Mononuclear cell (primary cell): ENCODE data around the gene TGM5. TPM values are rescaled to one million over a fixed set of nuclear protein-coding genes. Genes with fewer than 3 reads are reported as not detected.
"Not testable (repeated sequence)": the region's sequence is repeated elsewhere in the genome, so short reads cannot be mapped to it uniquely, and the experiment has no call there.

Source experiments
- H3K27me3 ChIP-seq: 2 replicates; pipeline ENCODE4 v1.6.0; 2011; ENCODE audit warnings: low read length, control low read depth; ENCODE audit not compliant: insufficient read depth
- H3K4me1 ChIP-seq: 2 replicates; pipeline ENCODE4 v1.5.1; 2011; ENCODE audit warnings: mild to moderate bottlenecking, low read length, control low read depth; ENCODE audit not compliant: insufficient read depth
- H3K4me3 ChIP-seq: 2 replicates; pipeline ENCODE4 v1.5.1; 2011; ENCODE audit warnings: mild to moderate bottlenecking, low read length, moderate library complexity
- H3K9me3 ChIP-seq: 2 replicates; pipeline ENCODE4 v1.5.1; 2011; ENCODE audit warnings: low read depth, mild to moderate bottlenecking, control low read depth, low read length
- total RNA-seq: library from RNA; depleted of rRNA; stranded (reverse); fragments of >200 nt; gene quantifications from one replicate; pipeline ENCODE4 v1.2.3, GENCODE V29; 2012

The TGM5 gene
- total RNA-seq, 1 donor: not detected

DNA sequence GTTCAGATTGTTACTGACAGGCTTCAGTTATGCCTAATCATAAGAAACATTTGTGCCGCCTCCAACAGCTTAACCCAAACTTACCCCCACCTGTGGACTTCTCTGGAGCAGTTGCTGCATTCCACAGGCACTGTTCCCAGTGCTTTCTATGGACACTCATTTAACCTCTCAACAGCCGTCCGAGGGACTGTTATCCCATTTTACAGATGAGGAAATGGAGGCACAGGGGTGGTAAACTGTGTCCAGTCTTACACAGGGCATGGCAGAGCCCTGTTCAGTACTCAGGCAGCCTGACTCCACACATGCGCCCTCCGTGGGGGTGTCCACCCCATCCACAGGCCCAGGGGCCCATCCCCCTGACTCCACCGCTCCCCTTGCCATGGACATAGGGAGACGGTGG, 14.3 kb upstream of the TGM5 start:
- H3K4me3 ChIP-seq: no peak overlapping the region
- peaks cover 9% of the 10 kb centered on the region for H3K4me1 ChIP-seq
- no peaks in the 10 kb centered on the region for H3K27me3 ChIP-seq
- no peaks in the 10 kb centered on the region for H3K9me3 ChIP-seq

DNA sequence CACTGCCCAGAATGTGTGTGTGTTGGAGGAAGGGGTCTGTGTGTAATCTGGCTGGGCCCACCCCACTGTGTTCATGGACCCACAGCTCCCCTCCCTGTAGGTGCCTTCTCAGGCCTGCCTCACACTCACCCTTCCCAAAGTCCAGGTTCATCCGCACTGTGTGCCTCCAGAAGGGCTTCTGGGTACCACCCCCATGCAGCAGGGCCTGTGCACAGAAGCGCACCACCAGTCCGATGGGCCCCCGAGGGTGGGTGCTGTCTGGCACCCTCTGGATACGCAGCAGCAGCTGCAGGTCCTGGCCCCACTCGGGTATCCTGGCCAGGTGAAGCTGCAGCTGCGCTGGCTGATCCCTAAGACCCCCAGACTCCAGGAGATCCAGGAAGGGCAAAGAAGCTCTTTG, 12.8 kb upstream of the TGM5 start:
- H3K4me3 ChIP-seq: no peak overlapping the region

DNA sequence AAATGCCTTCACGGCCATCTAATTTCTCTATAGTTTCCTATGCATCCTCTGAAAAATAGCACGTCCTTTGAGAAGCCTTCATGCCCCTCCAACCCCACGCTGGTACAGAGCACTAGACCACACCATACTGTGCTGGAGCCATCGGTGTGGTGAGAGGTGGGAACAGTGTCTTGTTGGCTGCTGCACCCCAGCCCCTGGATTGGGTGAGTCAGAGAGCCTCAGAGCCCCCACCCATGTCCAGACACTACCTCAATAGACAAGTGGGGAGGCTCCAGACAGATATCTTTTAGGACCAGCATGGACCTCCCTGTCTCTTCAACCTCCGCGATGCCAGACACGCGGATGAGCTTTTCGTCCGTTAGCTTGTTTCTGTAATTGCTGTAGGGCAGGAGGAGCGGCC, 12.1 kb upstream of the TGM5 start:
- Histone ChIP-seq H3K4me3 (no peak overlapping the region), H3K27me3 (no peaks in the 10 kb centered on the region), H3K4me1 (peaks cover 1% of the 10 kb centered on the region), H3K9me3 (no peaks in the 10 kb centered on the region)

More for the DNA sequence above, 12.8 kb upstream of the TGM5 start:
- H3K9me3 ChIP-seq: no peaks in the 10 kb centered on the region
- no peaks in the 10 kb centered on the region for H3K27me3 ChIP-seq
- peaks cover 8% of the 10 kb centered on the region for H3K4me1 ChIP-seq

DNA sequence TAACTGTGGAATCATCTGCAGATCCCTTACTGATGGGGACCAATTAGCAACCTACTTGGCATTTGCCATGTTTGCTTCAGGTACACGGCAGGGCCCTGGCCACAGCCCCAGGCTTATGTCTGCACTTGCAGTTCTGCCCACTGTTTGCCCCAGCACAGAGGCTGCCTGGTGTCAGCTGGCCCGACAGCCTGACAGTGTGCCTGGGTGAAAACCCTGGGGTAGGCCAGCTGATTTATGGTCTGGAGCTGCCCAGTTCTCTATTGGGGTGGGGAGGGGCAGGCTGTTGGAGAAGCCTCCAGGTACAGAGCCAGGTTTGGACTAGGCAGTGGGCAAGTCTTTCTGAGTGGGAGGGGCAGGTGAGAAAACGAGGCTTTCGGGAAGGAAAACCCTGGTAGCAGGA, 11.2 kb upstream of the TGM5 start:
- H3K27me3 ChIP-seq: no peaks in the 10 kb centered on the region
- H3K4me1 ChIP-seq: no peaks in the 10 kb centered on the region
- no peak overlapping the region for H3K4me3 ChIP-seq
- H3K9me3 ChIP-seq: no peaks in the 10 kb centered on the region

DNA sequence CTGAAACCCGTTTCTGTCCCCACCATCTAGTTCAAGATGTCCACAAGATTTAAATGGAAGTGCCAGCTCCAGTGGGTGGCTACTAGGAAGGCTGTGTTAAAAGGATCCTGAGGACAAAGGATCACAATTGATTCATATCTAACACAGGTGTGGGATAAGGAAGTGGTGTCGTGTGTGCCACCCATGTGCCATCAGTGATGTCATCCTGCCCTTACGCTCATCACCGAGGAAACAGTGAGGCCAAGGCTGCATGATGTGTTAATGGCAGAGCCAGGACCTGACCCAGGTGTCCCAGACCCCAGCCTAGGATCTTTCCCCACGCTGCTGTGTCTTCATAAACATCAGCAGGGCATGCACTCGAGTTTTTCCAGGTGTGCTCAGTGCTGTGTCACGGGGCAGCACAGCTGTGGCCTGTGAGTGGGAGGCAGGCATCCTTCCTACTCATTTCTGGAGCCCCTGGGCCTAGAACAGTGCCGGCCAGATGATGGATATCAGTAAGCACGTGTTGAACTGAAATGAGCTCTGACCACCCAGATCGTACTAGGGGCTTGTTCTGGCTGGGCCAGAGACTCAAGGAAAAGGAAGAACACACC, 10.6 kb upstream of the TGM5 start:
- no peaks in the 10 kb centered on the region for H3K27me3 ChIP-seq

DNA sequence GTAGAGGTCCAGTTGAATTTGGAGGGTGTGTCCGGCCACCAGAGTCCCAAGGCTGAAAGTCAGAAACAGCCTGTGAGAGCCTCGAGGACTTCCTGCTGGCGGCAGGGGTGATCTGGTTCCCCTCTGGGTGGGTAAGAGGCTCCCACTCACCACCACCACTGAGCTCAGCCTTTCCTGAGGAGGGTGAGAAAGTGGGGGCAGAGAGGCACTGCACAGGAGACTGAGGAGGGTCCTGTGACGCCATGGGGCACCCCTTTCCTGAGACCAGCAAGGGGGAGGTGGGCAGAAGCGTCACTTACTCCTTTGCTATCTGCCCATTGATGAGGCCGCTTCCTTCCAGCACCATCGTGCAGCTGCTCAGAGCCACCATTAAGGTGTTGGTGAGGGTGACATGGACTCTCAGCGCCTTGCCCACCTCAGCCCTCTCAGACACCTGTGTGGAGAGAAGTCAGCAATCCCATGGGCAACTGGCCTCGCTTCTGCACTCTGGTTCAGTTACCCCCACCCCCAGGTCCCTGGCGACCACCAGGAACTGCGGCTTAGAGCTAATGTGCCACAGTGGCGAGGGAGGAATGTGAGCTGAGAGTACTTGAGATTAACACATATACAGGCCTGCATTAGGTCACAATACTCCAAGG, 10.0 kb upstream of the TGM5 start:
- Histone ChIP-seq H3K4me3 (no peak overlapping the region), H3K27me3 (no peaks in the 10 kb centered on the region), H3K9me3 (no peaks in the 10 kb centered on the region), H3K4me1 (no peaks in the 10 kb centered on the region)

More for the DNA sequence above, 10.6 kb upstream of the TGM5 start:
- H3K4me3 ChIP-seq: no peak overlapping the region
- H3K9me3 ChIP-seq: no peaks in the 10 kb centered on the region
- H3K4me1 ChIP-seq: no peaks in the 10 kb centered on the region

DNA sequence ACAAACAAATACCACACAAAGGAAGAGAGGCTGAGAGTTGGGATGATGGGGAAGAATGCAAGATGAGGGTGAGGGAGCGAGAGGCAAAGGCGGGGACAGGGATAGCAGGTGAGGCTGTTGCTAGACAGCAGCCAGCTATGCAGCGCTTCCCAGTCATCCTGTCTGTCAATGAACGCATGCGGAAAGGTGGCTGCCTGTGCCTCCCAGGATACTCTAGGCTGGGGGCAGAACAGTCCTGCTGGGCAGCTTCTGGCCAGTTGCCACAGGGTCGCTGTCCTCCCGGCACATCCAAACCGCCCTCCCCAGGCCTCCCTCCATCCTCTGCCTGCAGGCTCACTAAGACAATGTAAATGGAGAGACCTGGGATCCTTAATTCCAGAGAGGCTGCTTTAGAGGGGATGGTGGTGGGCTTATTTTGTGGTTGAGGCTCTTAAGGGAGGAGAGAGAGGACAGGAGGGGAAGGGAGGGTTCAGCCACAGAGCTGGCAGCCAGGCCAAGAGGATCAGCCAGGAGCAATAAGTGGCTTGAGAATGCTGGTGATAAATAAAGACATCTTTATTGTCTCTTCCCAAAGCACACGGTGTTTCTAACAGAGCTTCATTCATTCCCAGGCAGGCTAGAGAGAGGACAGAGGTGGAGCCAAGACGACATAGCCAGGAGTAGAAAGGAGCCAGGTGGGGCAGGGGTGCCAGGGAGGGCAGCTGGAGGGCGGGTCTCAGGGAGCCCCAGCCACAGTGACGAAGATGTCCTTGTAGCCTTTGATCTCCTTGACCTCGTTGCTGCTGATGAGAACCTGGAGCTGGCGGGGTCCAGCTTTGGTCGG, 9.2 kb upstream of the TGM5 start:
- H3K4me1 ChIP-seq: peaks cover 5% of the 10 kb centered on the region
- no peak overlapping the region for H3K4me3 ChIP-seq
- no peaks in the 10 kb centered on the region for H3K27me3 ChIP-seq
- H3K9me3 ChIP-seq: no peaks in the 10 kb centered on the region

DNA sequence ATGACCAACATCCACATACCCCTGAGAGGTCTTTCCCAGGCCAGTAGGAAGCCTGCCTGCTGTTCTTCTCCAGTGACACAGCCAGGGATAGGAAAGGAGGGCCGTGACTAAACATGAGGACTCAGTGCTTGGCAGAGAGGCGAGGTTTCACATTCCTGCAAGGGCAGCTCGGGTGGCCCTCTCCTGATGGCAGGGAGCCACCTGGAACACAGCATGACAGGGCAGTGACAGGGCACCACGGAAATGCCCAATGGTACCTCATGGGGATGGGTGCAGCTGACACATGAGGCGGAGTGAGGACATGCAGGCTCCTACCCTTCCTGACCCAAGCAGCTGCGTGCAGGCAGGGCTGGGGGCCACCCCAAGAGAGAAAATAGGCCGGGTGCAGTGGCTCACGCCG, 7.4 kb upstream of the TGM5 start:
- Histone ChIP-seq H3K27me3 (no peaks in the 10 kb centered on the region), H3K4me3 (no peak overlapping the region), H3K4me1 (peaks cover 18% of the 10 kb centered on the region), H3K9me3 (no peaks in the 10 kb centered on the region)

DNA sequence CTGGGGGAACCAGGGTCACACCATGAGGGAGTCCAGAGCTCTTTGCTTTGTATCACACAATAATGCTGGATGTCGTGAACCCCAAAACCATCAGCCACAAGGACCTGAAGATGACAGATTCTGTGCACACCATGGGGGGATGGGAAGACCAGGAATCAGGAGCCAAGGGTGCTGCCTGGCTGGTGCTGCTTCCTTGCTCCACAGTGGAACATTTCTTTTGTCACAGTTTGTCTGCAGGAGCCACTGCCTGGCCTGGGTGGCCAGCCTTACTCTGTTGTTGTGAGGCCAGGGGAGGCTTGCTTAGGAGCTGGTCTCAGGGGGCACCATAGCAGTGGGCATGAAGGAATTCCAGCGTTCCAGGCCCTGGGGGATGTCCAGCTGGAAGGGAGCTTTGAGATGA, 6.5 kb upstream of the TGM5 start:
- Histone ChIP-seq H3K27me3 (no peaks in the 10 kb centered on the region), H3K9me3 (no peaks in the 10 kb centered on the region), H3K4me3 (no peak overlapping the region), H3K4me1 (peaks cover 20% of the 10 kb centered on the region)

DNA sequence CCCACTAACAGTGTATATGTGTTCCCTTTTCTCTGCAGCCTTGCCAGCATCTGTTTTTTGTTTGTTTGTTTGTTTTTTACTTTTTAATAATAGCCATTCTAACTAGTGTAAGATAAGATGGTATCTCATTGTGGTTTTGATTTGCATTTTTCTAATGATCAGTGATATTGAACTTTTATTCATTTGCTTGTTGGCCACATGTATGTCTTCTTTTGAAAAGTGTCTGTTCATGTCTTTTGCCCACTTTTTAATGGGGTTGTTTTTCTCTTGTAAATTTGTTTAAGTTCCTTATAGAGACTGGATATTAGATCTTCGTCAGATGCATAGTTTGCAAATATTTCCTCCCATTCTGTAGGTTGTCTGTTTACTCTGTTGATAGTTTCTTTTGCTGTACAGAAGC, 5.2 kb upstream of the TGM5 start:
- H3K4me1 ChIP-seq: peaks cover 20% of the 10 kb centered on the region
- not testable (repeated sequence) for H3K27me3 ChIP-seq, H3K4me3 ChIP-seq, H3K9me3 ChIP-seq

DNA sequence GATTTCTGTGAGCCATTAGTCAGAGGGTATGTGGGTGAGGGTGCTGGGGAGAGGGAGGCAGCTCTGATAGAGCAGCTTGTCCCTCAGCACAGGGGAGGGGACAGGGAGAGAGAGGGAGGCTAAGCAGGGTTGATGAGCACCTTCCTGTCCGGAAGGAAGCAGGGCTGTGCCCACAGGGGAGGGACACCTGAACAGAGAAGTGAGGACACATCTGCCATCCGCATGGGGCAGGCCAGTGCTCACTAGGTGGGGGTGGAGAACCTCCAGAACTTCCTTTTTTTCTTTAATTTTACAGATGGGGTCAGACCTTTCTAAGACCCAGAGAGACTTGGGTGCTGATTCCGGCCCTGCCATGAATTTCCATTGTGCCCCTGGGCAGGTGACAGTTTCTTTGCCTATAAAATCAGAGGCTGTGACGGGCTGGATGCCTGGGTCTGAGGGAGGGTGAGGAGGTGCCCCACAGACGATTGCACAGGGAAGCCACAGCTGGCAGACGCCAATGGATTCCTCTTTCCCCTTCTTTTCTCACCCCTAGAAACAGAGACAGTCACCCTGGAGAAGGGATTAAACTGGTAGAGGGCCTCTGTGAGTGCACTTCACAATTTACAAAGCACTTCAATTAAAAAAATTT, 4.1 kb upstream of the TGM5 start:
- Histone ChIP-seq H3K27me3 (no peaks in the 10 kb centered on the region), H3K4me1 (peaks cover 20% of the 10 kb centered on the region), H3K4me3 (no peak overlapping the region), H3K9me3 (no peaks in the 10 kb centered on the region)

DNA sequence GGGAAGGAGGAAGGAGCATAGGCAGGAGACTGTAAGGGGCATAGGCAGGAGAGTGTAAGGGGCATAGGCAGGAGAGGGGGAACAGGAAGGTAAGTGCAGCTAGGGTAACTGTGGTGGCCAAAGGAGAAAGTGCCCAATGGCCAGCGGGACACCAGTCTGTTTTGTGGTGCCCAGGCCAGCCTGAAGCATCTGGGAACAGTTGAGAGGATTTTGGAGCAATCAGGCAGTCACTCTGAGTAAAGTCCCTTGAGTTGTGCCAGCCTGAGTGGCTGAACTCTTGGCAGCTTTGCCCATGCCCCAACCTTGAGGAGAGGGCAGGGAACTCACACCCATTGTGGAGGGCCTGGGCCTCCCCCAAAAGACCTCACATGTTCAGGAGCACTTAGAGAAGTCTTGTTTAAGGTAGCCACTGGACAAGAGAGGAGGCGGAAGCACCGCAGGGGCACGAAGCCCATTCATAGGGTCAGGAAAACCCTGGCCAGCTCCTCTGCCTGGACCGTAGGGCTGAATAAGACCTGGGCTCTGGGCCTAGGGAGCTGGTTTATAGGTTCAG, 3.5 kb upstream of the TGM5 start:
- H3K4me3 ChIP-seq: no peak overlapping the region

DNA sequence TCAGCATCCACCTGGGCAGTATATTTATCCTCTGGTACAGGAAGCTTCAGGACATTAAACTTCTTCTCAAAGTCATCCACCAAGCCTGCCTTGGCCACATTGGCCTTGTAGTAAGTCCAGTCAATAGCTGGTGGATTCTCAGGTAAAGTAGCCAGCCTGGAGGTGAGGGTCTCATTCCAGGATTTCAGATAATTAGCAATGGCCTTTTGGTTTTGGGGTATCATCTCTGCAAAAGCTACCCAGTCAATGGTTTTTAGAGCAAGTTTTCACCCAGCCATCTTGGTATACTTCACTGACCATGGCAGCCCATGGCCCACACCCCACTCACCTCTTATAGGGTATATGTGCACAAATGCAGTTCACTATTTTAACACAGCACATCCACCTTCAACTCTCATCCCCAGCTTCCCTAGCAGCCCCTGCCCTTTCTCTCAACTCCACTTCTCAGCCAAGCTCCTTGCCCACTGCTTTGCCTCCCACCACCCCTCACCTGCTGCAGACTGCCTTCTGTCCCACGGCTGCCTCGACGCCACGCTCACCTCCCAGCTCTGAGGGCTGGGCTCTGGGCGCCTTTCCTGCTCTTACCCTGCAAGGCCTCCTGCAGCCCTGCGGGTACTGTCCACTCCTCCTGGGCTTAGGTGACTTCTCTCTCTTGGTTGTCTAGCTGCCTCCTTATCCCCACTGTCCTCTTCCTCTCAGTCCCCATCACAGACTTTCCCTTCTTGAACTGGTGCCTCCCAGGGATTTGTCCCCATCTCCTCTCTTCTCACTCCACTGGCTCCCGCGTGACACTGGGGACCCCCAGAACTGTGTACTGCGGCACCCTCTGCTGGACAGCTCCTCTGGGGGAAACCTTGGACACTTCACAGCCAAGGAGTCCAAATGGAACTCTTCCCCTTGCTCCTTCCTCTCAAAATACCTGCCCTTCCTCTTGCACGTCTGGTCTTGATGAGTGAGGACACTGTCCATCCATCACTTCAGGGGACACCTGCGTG, 1.7 kb upstream of the TGM5 start:
- Histone ChIP-seq H3K4me3 (no peak overlapping the region), H3K27me3 (peaks cover 4% of the 10 kb centered on the region)

More for the DNA sequence above, 3.5 kb upstream of the TGM5 start:
- Histone ChIP-seq H3K4me1 (peaks cover 20% of the 10 kb centered on the region), H3K9me3 (no peaks in the 10 kb centered on the region), H3K27me3 (peaks cover 2% of the 10 kb centered on the region)

DNA sequence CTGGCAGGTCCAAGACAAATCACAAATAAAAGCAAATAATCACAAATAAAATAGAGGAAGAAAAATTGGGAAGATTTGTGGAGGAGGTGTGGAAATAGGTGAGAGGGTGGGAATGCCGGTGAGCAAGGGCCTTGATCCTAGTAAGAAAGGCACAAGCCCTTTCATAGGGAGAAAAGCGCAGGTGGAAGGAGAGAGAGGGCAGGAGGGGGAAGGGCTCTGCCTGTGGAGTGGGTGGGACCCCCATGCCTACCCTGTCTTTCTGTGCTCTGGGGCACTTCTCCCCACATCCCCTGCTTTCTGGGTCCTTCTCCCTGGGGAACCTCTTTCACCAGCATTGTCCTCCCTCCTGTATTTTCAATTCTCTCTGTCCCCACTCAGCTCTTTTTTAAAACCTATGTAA, 711 bp upstream of the TGM5 start:
- Histone ChIP-seq H3K4me1 (peaks cover 20% of the 10 kb centered on the region), H3K4me3 (no peak overlapping the region), H3K9me3 (no peaks in the 10 kb centered on the region), H3K27me3 (peaks cover 4% of the 10 kb centered on the region)

More for the DNA sequence above, 1.7 kb upstream of the TGM5 start:
- peaks cover 20% of the 10 kb centered on the region for H3K4me1 ChIP-seq
- H3K9me3 ChIP-seq: no peaks in the 10 kb centered on the region
